ENCODE data around the gene GRIK2. TPM values are rescaled to one million over a fixed set of nuclear protein-coding genes. Genes with fewer than 3 reads are reported as not detected.

Gene GRIK2
- total RNA-seq, 1 experiment from 2014 or later, result 0.55 TPM

DNA sequence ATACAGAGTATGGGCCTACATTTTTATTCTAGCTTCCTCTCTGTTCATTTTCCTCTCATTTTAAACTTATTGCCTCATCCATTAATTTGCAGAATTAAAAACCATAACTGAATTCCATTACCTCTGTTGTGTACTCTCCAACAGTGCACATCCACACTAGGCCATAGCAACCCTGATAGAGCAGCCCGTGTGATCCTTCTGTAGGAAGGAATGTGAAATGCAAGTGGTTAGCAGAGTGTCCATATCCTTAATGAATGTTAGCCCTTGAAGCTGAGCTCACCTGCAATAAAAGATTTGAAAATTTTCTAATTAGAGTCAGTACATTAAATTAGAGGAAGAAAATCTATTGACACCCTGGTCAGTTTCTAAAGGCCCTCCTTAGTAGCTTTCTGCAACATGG is 6.5 kb upstream of the GRIK2 start:
- intact Hi-C loops (cut with micrococcal nuclease), result no loop called here
- BruUV-seq (replicated peaks), result no TSS peak
- no peaks in the 10 kb centered on the region for H4K20me1 ChIP-seq (ENCODE audit: low read length)
- H3K36me3 ChIP-seq (ENCODE audit: low read depth, low read length), result no peaks in the 10 kb centered on the region
- no peak overlapping the region for H3K4me2 ChIP-seq (ENCODE audit: low read length)
- TF ChIP-seq EZH2phosphoT487 (IDR thresholded peaks at IDR 0.05; ENCODE audit: borderline replicate concordance, low read length) (no peak), CTCF (conservative IDR thresholded peaks at IDR 0.05; ENCODE audit: low read depth, low read length) (peak; percentile 35; the same call in 1 of the 2 replicates)
- no peak overlapping the region for H3K4me3 ChIP-seq (ENCODE audit: low read length)
- H3K27ac ChIP-seq (ENCODE audit: low read length), result no peak overlapping the region
- H3K79me2 ChIP-seq (ENCODE audit: low read length), result no peaks in the 10 kb centered on the region
- ChIA-PET POLR2A (ENCODE audit: unreplicated experiment) (no interaction called here), CTCF (interaction anchor here (0.5 kb wide), 1 partner anchor 133 kb away, joined by 3 read pairs; no protein-coding TSS in a partner anchor)
- ATAC-seq, result no peak; the same call in 1 of the 2 replicates
- H3K9me2 ChIP-seq (replicated peaks; ENCODE audit: low read length), result no peaks in the 10 kb centered on the region
- peaks cover 8% of the 10 kb centered on the region; the same call in 1 of the 2 replicates for H3K4me1 ChIP-seq (ENCODE audit: insufficient read depth, low read length)
- no peaks in the 10 kb centered on the region for H3K9me3 ChIP-seq (ENCODE audit: low read length)
- 0 out of 2 replicates have a peak, but pooled peaks cover under 1% of the 10 kb centered on the region for H3K27me3 ChIP-seq (ENCODE audit: low read length)
- DNase-seq, result peak; percentile 23
- H3K9ac ChIP-seq (ENCODE audit: low read length), result no peak overlapping the region
- no peaks in the 10 kb centered on the region for H3F3A ChIP-seq (ENCODE audit: low read length, unreplicated experiment)
- no peak overlapping the region for H2AFZ ChIP-seq (ENCODE audit: low read length)

DNA sequence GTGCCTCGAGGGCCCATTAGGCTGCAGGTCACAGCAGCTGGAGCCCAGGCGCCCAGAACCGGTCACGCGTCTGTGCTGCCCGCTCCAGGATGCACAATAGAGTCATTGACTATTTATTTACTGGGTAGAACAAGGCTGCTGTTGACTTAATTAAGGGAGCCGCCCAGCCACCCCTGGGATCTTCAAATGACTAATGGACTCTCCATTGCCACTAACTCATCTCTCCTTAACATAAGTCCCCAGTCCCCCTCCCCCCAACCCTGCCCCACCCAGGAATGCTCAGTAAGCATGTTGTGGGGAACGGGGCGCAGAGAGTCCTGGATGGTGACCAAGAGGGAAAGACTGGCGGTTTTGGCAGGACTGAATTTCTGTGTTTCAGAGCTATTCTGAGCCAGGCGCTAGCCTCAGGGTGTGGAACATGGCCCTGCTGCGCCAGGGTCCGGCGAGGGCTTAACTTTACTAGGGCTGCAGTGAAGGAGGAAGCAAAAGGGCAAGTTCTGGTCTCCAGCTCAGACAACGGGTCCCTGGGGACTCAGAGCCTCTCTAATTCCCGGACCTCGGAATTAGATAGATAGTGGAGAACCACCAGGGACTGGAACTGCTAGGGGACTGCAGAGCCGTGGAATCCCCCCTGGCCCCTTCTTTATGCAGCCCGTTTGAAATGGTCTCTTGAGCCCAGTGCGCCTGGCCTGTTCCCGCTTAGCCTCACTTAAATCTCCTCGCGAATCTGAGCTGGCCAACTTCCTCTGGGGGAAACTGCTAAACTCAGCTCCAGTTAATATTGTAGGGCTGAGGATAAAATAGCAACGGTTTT is 1.5 kb upstream of the GRIK2 start:
- H3K4me2 ChIP-seq (ENCODE audit: low read length), result peak overlapping the region; percentile 93
- H3K27ac ChIP-seq (ENCODE audit: low read length), result no peak overlapping the region
- H3K9ac ChIP-seq (ENCODE audit: low read length), result no peak overlapping the region
- H3F3A ChIP-seq (ENCODE audit: low read length, unreplicated experiment), result no peaks in the 10 kb centered on the region
- ATAC-seq (peak; percentile 50), DNase-seq (peak; percentile 56)
- H3K36me3 ChIP-seq (ENCODE audit: low read depth, low read length), result no peaks in the 10 kb centered on the region
- no peaks in the 10 kb centered on the region for H3K79me2 ChIP-seq (ENCODE audit: low read length)
- ChIA-PET POLR2A (ENCODE audit: unreplicated experiment) (interaction anchor here (0.6 kb wide), 1 partner anchor 1045 kb away, joined by 3 read pairs; no protein-coding TSS in a partner anchor), CTCF (no interaction called here)
- peaks cover 21% of the 10 kb centered on the region; the same call in 1 of the 2 replicates for H3K4me1 ChIP-seq (ENCODE audit: insufficient read depth, low read length)
- H3K27me3 ChIP-seq (ENCODE audit: low read length), result peaks cover 14% of the 10 kb centered on the region
- peak overlapping the region; percentile 71 for H3K4me3 ChIP-seq (ENCODE audit: low read length)
- no peaks in the 10 kb centered on the region for H3K9me3 ChIP-seq (ENCODE audit: low read length)
- no TSS peak for BruUV-seq (replicated peaks)
- no peaks in the 10 kb centered on the region for H3K9me2 ChIP-seq (replicated peaks; ENCODE audit: low read length)
- intact Hi-C loops (cut with micrococcal nuclease), result loop anchor here (2.0 to 10.0 kb wide), 4 partner anchors 275 to 1733 kb away; no protein-coding TSS in a partner anchor
- TF ChIP-seq EZH2phosphoT487 (IDR thresholded peaks at IDR 0.05; ENCODE audit: borderline replicate concordance, low read length) (no peak), EZH2 (IDR thresholded peaks at IDR 0.05; ENCODE audit: low read length, unreplicated experiment) (no peak), CTCF (conservative IDR thresholded peaks at IDR 0.05; ENCODE audit: low read depth, low read length) (no peak)
- peak overlapping the region; percentile 84; the same call in 1 of the 2 replicates for H2AFZ ChIP-seq (ENCODE audit: low read length)
- no peaks in the 10 kb centered on the region; the same call in 1 of the 2 replicates for H4K20me1 ChIP-seq (ENCODE audit: low read length)
